HepG2 (cell line): ENCODE measurements around the gene DIP2C. TPM values are rescaled to one million over a fixed set of nuclear protein-coding genes. Genes with fewer than 3 reads are reported as not detected.
"Not testable (repeated sequence)": the region's sequence is repeated elsewhere in the genome, so short reads cannot be mapped to it uniquely, and the experiment has no call there.

Source experiments
- ATAC-seq: fragments of 200-7000 bp; cut with Tn5 transposase; 3 replicates; pipeline ENCODE4 v1.9.1; 2020; ENCODE audit warnings: mild to moderate bottlenecking, moderate library complexity
- BruUV-seq: library from RNA; stranded (reverse); fragments of 400-500 nt; replicated peaks from 2 replicates; lab custom pipeline; 2021; lab: Mats Ljungman, UMichigan
- CTCF ChIA-PET: fragments of 300-600 bp; formaldehyde crosslinking; extraction: SDS; loops from one replicate; lab custom pipeline; 2021; ENCODE audit warnings: low total read pairs, inconsistent platforms, low intra/inter-chr PET ratio; lab: Yijun Ruan, JAX
- POLR2A ChIA-PET: fragments of 350-600 bp; sonication (Branson Sonifier 250); formaldehyde crosslinking; loops from one replicate; lab custom pipeline; 2020; ENCODE audit warnings: antibody characterized with exemption, inconsistent platforms; lab: Yijun Ruan, JAX
- DNase-seq: peaks from one replicate; pipeline ENCODE4 v3.0.0-alpha.2; 2015; ENCODE audit warnings: low spot score
- FAIRE-seq: peaks from 3 replicates; lab custom pipeline; 2011; peaks lifted over from hg19 to GRCh38; lab: Jason Lieb, UNC
- H2AFZ ChIP-seq: one replicate; pipeline ENCODE4 v1.6.1; 2011; ENCODE audit warnings: low read length, inconsistent platforms
- H3K27ac ChIP-seq: fragments of 300-600 bp; 3 replicates; pipeline ENCODE4 v1.8.0; 2011; ENCODE audit warnings: mixed run types, mild to moderate bottlenecking, mixed read lengths, low read length, inconsistent platforms; ENCODE audit not compliant: insufficient read depth; ENCODE audit errors: extremely low read length
- H3K27me3 ChIP-seq, 2 experiments: fragments of 200-600 bp in 1 of 2; 2 replicates in 1 of 2; 3 replicates in 1 of 2; pipeline versions ENCODE4 v1.6.0 to v1.8.0; 2011; ENCODE audit warnings: low read length in 2 of 2, mild to moderate bottlenecking in 2 of 2, moderate library complexity in 2 of 2, inconsistent platforms in 1 of 2; ENCODE audit not compliant: insufficient read depth in 2 of 2, control insufficient read depth in 1 of 2
- H3K36me3 ChIP-seq, 2 experiments: fragments of 200-600 bp in 1 of 2; replicated peaks in 1 of 2; 2 replicates in 1 of 2; 3 replicates in 1 of 2; pipeline versions ENCODE4 v1.5.1 to v1.8.0; 2011; ENCODE audit warnings: low read length in 2 of 2, inconsistent platforms in 1 of 2; ENCODE audit not compliant: insufficient read depth in 2 of 2, control insufficient read depth in 1 of 2
- H3K4me1 ChIP-seq: 2 replicates; pipeline ENCODE4 v1.5.1; 2012; ENCODE audit warnings: low read length, inconsistent platforms; ENCODE audit not compliant: insufficient read depth
- H3K4me2 ChIP-seq: 2 replicates; pipeline ENCODE4 v1.6.0; 2011; ENCODE audit warnings: low read depth, low read length, inconsistent platforms
- H3K4me3 ChIP-seq, 3 experiments: fragments of 200-600 bp in 1 of 3; sonication (generic), shearing (Covaris generic) in 1 of 3; replicated peaks in 1 of 3; 2 replicates each; pipeline ENCODE4 v1.5.1; 2011 to 2016; ENCODE audit warnings: low read length in 3 of 3, inconsistent platforms in 2 of 3, low read depth in 2 of 3, mild to moderate bottlenecking in 2 of 3, control low read depth in 1 of 3, mixed read lengths in 1 of 3; ENCODE audit not compliant: insufficient read depth in 1 of 3
- H3K79me2 ChIP-seq: one replicate; pipeline ENCODE4 v1.6.1; 2011; ENCODE audit warnings: low read length, inconsistent platforms; ENCODE audit not compliant: insufficient read depth
- H3K9ac ChIP-seq: 2 replicates; pipeline ENCODE4 v1.6.0; 2011; ENCODE audit warnings: mild to moderate bottlenecking, low read depth, low read length, inconsistent platforms; ENCODE audit not compliant: insufficient read depth
- H3K9me3 ChIP-seq: 2 replicates; pipeline ENCODE4 v1.5.1; 2012; ENCODE audit warnings: mild to moderate bottlenecking, low read length
- H4K20me1 ChIP-seq: 2 replicates; pipeline ENCODE4 v1.6.0; 2011; ENCODE audit warnings: inconsistent platforms, mild to moderate bottlenecking, low read length, moderate library complexity; ENCODE audit not compliant: insufficient read depth
- CENPBD1 ChIP-seq: sonication (generic); formaldehyde crosslinking; IDR thresholded peaks from 2 replicates; pipeline ENCODE4 v1.8.0; 2022; ENCODE audit warnings: missing genetic modification reagents, low read depth, mild to moderate bottlenecking, borderline replicate concordance
- GATAD2A ChIP-seq: IDR thresholded peaks from 2 replicates; pipeline ENCODE4 v1.6.1; 2016
- GMEB1 ChIP-seq: sonication (generic); formaldehyde crosslinking; IDR thresholded peaks from 2 replicates; pipeline ENCODE4 v1.5.1; 2020; ENCODE audit warnings: missing genetic modification reagents, mild to moderate bottlenecking, borderline replicate concordance
- HHEX ChIP-seq: IDR thresholded peaks from 2 replicates; pipeline ENCODE4 v1.6.1; 2016; ENCODE audit warnings: control low read depth
- MYPOP ChIP-seq: sonication (generic); formaldehyde crosslinking; IDR thresholded peaks from 2 replicates; pipeline ENCODE4 v1.8.1; 2023; ENCODE audit warnings: mild to moderate bottlenecking, moderate library complexity, missing genetic modification reagents
- SMAD3 ChIP-seq: sonication (generic); formaldehyde crosslinking; IDR thresholded peaks from 2 replicates; pipeline ENCODE4 v1.4.0; 2020; ENCODE audit warnings: missing genetic modification reagents
- SPEN ChIP-seq: sonication (generic); formaldehyde crosslinking; IDR thresholded peaks from 2 replicates; pipeline ENCODE4 v1.5.1; 2020; ENCODE audit warnings: low read depth, mild to moderate bottlenecking, missing genetic modification reagents
- ZBTB14 ChIP-seq: sonication (generic); formaldehyde crosslinking; IDR thresholded peaks from 2 replicates; pipeline ENCODE4 v1.4.0; 2020; ENCODE audit warnings: missing genetic modification reagents
- ZBTB7B ChIP-seq: sonication (generic); formaldehyde crosslinking; IDR thresholded peaks from 2 replicates; pipeline ENCODE4 v1.4.0; 2020; ENCODE audit warnings: missing genetic modification reagents
- ZNF263 ChIP-seq: sonication (generic); formaldehyde crosslinking; IDR thresholded peaks from 2 replicates; pipeline ENCODE4 v1.4.0; 2020; ENCODE audit warnings: missing genetic modification reagents
- WGBS: methylation state at CpG from one replicate; pipeline ENCODE4 v1.1.6; 2017; ENCODE audit warnings: low lambda C conversion rate; 5-methylcytosine and 5-hydroxymethylcytosine counted together
- in situ Hi-C: cut with HindIII; loops from 2 replicates; pipeline ENCODE4 v1.10.0; 2017; ENCODE audit warnings: low pct_unique_long_range_greater_than_20kb; ENCODE audit not compliant: extremely low pct_ligation_motif_present
- intact Hi-C: fragments of 100-400 bp; cut with micrococcal nuclease; formaldehyde crosslinking; loops from one replicate; pipeline ENCODE4 v1.10.0; 2022; ENCODE audit not compliant: unreplicated experiment
- polyA plus RNA-seq, 8 experiments: library from polyadenylated mRNA; depleted of rRNA in 3 of 8; stranded (reverse) in 7 of 8; unstranded in 1 of 8; fragments of >200 nt; fragmentation: Illumina TruSeq in 4 of 8; extraction: Trizol in 4 of 8; gene quantifications; 2 replicates each; pipeline versions ENCODE4 v1.2.1 to v1.2.3, GENCODE V29; 2011 to 2016; ENCODE audit warnings: low read depth in 4 of 8, missing spikeins in 1 of 8, mixed read lengths in 1 of 8; ENCODE audit not compliant: insufficient read depth in 1 of 8
- total RNA-seq, 5 experiments: library from RNA; depleted of rRNA; stranded (reverse); fragments of >200 nt; fragmentation: Illumina TruSeq; extraction: Trizol; gene quantifications; 2 replicates each; pipeline ENCODE4 v1.2.3, GENCODE V29; 2016; ENCODE audit warnings: low read depth in 1 of 5

The DIP2C gene
- total and polyA plus RNA-seq, 2 of the 13 experiments (the other 11 are each of a cell fraction or from before 2014, with no cell fraction given) = 2.2 to 2.7 TPM

GRCh38 chr10:533186-533585 lies 156.3 kb downstream of the DIP2C start (continued):
- TF ChIP-seq ZBTB7B (CRISPR knock-in tag) (0 out of 2 replicates have a peak, but pooled peaks have one; percentile 47), MYPOP (CRISPR knock-in tag) (no peak), CENPBD1 (CRISPR knock-in tag) (no peak), SMAD3 (CRISPR knock-in tag) (no peak), GMEB1 (CRISPR knock-in tag) (no peak), SPEN (CRISPR knock-in tag) (no peak), ZBTB14 (CRISPR knock-in tag) (no peak), ZNF263 (CRISPR knock-in tag) (no peak), GATAD2A (CRISPR knock-in tag) (no peak), HHEX (no peak)

- H3K4me2 ChIP-seq, H3K27me3 ChIP-seq, H4K20me1 ChIP-seq, H3K79me2 ChIP-seq, BruUV-seq, DNase-seq, H2AFZ ChIP-seq, H3K9ac ChIP-seq, H3K9me3 ChIP-seq, intact Hi-C loops, H3K36me3 ChIP-seq, H3K27ac ChIP-seq, in situ Hi-C loops, CTCF ChIA-PET, H3K4me3 ChIP-seq, POLR2A ChIA-PET, FAIRE-seq, ATAC-seq: not testable (repeated sequence)
- 85% methylated on average over 2 of the region's 2 CpGs for WGBS
- H3K4me1 ChIP-seq = peaks cover 17% of the 10 kb centered on the region
Measured at GRCh38 chr10:532331-532730, 157.1 kb downstream of the DIP2C start.
